Lung (tissue), 12 donors: Measurements from ENCODE around the gene NACA2. TPM values are rescaled to one million over a fixed set of nuclear protein-coding genes. Genes with fewer than 3 reads are reported as not detected.

Experiments
- ATAC-seq: fragments of 200-7000 bp; cut with Tn5 transposase; one replicate; pipeline ENCODE4 v1.9.1; 2020; ENCODE audit warnings: moderate number of reproducible peaks; ENCODE audit not compliant: insufficient read depth, low FRiP score
- DNase-seq, 3 donors: peaks; one replicate each; pipeline ENCODE4 v3.0.0-alpha.2; 2013 to 2017
- H3K27ac ChIP-seq, 2 donors: one replicate each; pipeline ENCODE4 v1.5.1; 2013; ENCODE audit warnings: mild to moderate bottlenecking in 2 of 2, moderate library complexity in 2 of 2, control low read depth in 1 of 2, inconsistent platforms in 1 of 2, low read depth in 1 of 2, low read length in 1 of 2
- H3K27me3 ChIP-seq, 3 donors: one replicate each; pipeline ENCODE4 v1.5.1; 2013; ENCODE audit warnings: low read length in 2 of 3; ENCODE audit not compliant: control insufficient read depth in 3 of 3, insufficient read depth in 3 of 3
- H3K36me3 ChIP-seq, 4 donors: one replicate each; pipeline ENCODE4 v1.5.1; 2013; ENCODE audit warnings: low read length in 4 of 4, mild to moderate bottlenecking in 1 of 4, moderate library complexity in 1 of 4; ENCODE audit not compliant: control insufficient read depth in 4 of 4, insufficient read depth in 4 of 4
- H3K4me1 ChIP-seq, 5 donors: one replicate each; pipeline ENCODE4 v1.5.1; 2013; ENCODE audit warnings: low read length in 5 of 5, mild to moderate bottlenecking in 2 of 5, moderate library complexity in 1 of 5; ENCODE audit not compliant: control insufficient read depth in 5 of 5, insufficient read depth in 5 of 5
- H3K4me3 ChIP-seq: one replicate; pipeline ENCODE4 v1.5.1; 2013; ENCODE audit warnings: mild to moderate bottlenecking, control low read depth, moderate library complexity
- H3K9ac ChIP-seq, 2 donors: one replicate each; pipeline ENCODE4 v1.5.1; 2013; ENCODE audit warnings: low read length in 2 of 2, control low read depth in 1 of 2; ENCODE audit not compliant: insufficient read depth in 1 of 2
- H3K9me3 ChIP-seq, 4 donors: one replicate each; pipeline ENCODE4 v1.5.1; 2013; ENCODE audit warnings: low read length in 3 of 4, mild to moderate bottlenecking in 1 of 4, moderate library complexity in 1 of 4; ENCODE audit not compliant: control insufficient read depth in 4 of 4, insufficient read depth in 3 of 4
- WGBS, 2 donors: extraction: QIAGEN DNeasy Blood & Tissue Kit; methylation state at CpG; one replicate each; pipeline ENCODE4 v1.1.7; 2013; 5-methylcytosine and 5-hydroxymethylcytosine counted together
- polyA plus RNA-seq, 2 donors: library from polyadenylated mRNA; stranded (reverse); fragments of 200-250 nt; gene quantifications; one replicate each; pipeline ENCODE4 v1.2.1, GENCODE V29; 2013
- total RNA-seq, 2 donors: library from RNA; depleted of rRNA in 1 of 2; stranded (reverse); fragments of >200 nt in 1 of 2; gene quantifications; one replicate each; pipeline ENCODE4 v1.2.1, GENCODE V29; 2014 to 2021
- TF ChIP-seq, protein P1 (sequence below): IDR thresholded peaks from 2 replicates; pipeline ENCODE4 v1.5.1; 2012; ENCODE audit warnings: mild to moderate bottlenecking; ENCODE audit errors: control extremely low read depth, extremely low read depth
- donor health status: control.
- donor health status: control.
- donor health status: Bipolar disorder and iron deficiency.
- donor health status: healthy.
- donor health status: DM: yes; HTN: yes; CAD: no.

The NACA2 gene
- total and polyA plus RNA-seq, 4 donors, result 0.07 TPM; not detected in 3

DNA sequence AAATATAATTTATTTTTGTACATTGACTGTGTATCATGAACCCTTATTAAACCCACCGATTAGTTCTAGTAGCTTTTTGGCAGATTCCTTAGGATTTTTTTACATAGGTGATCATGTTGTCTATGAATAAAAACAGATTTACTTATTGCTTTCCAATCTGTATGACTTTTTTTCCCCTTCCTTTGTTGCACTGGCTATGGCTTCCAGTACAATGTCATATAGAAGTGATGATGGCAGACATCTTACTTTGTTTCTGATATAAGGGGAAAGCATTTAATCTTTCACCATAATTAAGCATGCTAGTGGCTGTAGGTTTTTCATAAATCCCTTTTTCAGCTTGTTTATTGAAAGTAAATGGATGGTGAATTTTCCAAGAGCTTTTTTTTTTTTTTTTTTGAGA, 28.9 kb upstream of the NACA2 start:
- peaks cover 0 to 6% (median under 1%) of the 10 kb centered on the region in 4 donors for H3K9me3 ChIP-seq
- H3K27ac ChIP-seq, result no peak overlapping the region
- H3K9ac ChIP-seq, result no peak overlapping the region
- no peaks in the 10 kb centered on the region for H3K36me3 ChIP-seq
- DNase-seq (no peak), ATAC-seq (no peak)
- H3K4me3 ChIP-seq, result no peak overlapping the region
- TF ChIP-seq, protein P1, sequence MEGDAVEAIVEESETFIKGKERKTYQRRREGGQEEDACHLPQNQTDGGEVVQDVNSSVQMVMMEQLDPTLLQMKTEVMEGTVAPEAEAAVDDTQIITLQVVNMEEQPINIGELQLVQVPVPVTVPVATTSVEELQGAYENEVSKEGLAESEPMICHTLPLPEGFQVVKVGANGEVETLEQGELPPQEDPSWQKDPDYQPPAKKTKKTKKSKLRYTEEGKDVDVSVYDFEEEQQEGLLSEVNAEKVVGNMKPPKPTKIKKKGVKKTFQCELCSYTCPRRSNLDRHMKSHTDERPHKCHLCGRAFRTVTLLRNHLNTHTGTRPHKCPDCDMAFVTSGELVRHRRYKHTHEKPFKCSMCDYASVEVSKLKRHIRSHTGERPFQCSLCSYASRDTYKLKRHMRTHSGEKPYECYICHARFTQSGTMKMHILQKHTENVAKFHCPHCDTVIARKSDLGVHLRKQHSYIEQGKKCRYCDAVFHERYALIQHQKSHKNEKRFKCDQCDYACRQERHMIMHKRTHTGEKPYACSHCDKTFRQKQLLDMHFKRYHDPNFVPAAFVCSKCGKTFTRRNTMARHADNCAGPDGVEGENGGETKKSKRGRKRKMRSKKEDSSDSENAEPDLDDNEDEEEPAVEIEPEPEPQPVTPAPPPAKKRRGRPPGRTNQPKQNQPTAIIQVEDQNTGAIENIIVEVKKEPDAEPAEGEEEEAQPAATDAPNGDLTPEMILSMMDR, result no peak
- peaks cover 0 to 17% (median 0%) of the 10 kb centered on the region in 5 donors for H3K4me1 ChIP-seq
- no peaks in the 10 kb centered on the region for H3K27me3 ChIP-seq
- whole genome bisulfite sequencing, 2 donors, result 98 to 100% methylated on average over 1 of the region's 1 CpG

DNA sequence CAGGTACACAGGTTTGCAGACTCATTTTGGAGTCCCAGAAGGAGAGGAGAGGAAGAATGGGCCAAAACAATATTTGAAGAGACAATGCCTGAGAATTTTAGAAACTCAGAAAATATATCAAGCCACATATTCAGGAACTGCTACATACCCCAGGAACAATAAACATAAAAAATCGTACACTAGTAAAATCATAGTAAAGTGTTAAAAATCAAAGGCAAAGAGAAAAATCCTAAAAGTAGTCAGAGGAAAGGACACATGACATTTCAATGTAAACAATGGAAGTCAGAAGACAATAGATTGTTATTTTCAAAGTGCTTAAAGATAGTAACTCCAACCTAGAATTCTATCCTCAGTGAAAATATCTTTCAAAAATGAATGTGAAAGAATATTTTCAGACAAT, 28.5 kb upstream of the NACA2 start:
- DNase-seq (no peak), ATAC-seq (no peak)
- TF ChIP-seq, protein P1, result no peak
- Histone ChIP-seq H3K4me1 (peaks cover 0 to 17% (median 0%) of the 10 kb centered on the region in 5 donors), H3K36me3 (no peaks in the 10 kb centered on the region), H3K9me3 (peaks cover 0 to 6% (median under 1%) of the 10 kb centered on the region in 4 donors), H3K4me3 (no peak overlapping the region), H3K27ac (no peak overlapping the region), H3K9ac (no peak overlapping the region), H3K27me3 (no peaks in the 10 kb centered on the region)
- WGBS, 2 donors, result 86 to 89% methylated on average over 1 of the region's 1 CpG

DNA sequence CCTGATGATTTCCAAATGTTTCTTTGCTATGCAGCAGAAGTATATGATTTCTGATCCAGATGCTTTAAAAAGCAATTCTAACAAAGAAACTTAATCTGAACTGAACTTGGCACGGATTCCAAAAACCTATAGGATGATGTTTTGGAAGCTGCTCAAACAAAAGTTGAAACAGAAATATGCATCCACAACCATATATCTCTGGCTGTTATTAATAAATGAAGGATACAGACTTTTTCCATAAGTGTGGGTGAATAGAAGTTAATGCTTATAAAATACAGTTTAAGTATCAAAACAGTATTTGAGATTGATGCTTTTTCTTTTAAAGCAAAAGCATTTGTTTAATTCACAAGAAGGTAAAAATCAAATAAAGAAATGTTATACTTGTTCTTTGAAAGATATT, 27.9 kb upstream of the NACA2 start:
- WGBS, 2 donors, result 88% methylated on average over 1 of the region's 1 CpG
- Histone ChIP-seq H3K36me3 (no peaks in the 10 kb centered on the region), H3K4me3 (no peak overlapping the region), H3K27ac (no peak overlapping the region), H3K4me1 (peaks cover 0 to 17% (median 0%) of the 10 kb centered on the region in 5 donors), H3K27me3 (no peaks in the 10 kb centered on the region), H3K9ac (no peak overlapping the region), H3K9me3 (peaks cover 0 to 6% (median under 1%) of the 10 kb centered on the region in 4 donors)
- no peak for ATAC-seq
- no peak for DNase-seq
- TF ChIP-seq, protein P1, result no peak

DNA sequence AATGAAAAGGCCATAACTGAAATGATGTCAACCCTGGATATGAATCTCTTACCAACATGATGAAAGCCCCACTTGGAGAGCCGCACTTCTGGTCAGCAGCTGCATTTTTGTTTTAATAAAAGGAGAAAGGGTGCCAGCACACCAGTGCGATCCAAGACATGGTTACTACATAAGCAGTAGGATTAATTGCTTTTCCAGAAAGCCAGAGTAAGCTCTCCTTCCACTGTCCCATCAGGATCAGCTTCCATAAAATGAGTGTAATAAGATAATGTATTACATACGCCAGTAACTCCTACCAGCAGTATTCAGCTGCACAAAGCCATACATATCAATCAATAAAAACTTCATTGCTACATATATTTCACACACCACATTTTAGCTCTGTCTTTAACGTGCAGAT, 26.3 kb upstream of the NACA2 start:
- H3K9me3 ChIP-seq, result peaks cover 0 to 6% (median under 1%) of the 10 kb centered on the region in 4 donors
- no peaks in the 10 kb centered on the region for H3K27me3 ChIP-seq
- H3K4me3 ChIP-seq, result no peak overlapping the region
- no peak overlapping the region for H3K27ac ChIP-seq
- ATAC-seq (no peak), DNase-seq (peak; percentile 34 to 77 (median 76))
- WGBS, 2 donors, result 72 to 83% methylated on average over 4 of the region's 4 CpGs
- H3K36me3 ChIP-seq, result no peaks in the 10 kb centered on the region
- H3K4me1 ChIP-seq, result peaks cover 0 to 17% (median 0%) of the 10 kb centered on the region in 5 donors
- no peak overlapping the region for H3K9ac ChIP-seq
- TF ChIP-seq, protein P1, result no peak
